ENCODE data around the gene CYS1.
A peak's percentile ranks its signal among the peaks of the same experiment; 100 is the strongest.

Gene CYS1

DNA sequence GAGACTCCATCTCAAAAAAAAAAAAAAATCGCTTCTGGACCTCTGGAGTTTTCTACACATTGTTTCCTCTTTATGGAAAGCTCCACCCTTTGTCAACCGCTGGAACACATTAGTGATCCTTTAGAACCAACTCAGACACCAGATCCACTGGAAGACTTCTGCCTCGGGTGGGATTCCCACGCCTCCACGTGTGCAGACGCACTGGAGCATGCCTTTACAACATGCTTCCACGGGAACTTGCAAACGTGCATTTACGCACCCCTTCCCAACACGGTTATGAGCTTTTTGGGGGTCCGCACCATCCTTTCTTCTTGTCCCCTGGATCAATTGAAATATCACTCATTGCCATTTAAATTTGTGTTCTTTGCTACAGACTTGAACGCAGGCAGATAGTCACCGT is 5.1 kb downstream of the CYS1 start:
- no peaks in the 10 kb centered on the region for H3K9me3 ChIP-seq (ENCODE audit: severe bottlenecking)
- TF ChIP-seq, protein P1, sequence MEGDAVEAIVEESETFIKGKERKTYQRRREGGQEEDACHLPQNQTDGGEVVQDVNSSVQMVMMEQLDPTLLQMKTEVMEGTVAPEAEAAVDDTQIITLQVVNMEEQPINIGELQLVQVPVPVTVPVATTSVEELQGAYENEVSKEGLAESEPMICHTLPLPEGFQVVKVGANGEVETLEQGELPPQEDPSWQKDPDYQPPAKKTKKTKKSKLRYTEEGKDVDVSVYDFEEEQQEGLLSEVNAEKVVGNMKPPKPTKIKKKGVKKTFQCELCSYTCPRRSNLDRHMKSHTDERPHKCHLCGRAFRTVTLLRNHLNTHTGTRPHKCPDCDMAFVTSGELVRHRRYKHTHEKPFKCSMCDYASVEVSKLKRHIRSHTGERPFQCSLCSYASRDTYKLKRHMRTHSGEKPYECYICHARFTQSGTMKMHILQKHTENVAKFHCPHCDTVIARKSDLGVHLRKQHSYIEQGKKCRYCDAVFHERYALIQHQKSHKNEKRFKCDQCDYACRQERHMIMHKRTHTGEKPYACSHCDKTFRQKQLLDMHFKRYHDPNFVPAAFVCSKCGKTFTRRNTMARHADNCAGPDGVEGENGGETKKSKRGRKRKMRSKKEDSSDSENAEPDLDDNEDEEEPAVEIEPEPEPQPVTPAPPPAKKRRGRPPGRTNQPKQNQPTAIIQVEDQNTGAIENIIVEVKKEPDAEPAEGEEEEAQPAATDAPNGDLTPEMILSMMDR (IDR thresholded peaks at IDR 0.05; ENCODE audit: low read depth, low read length): no peak
- H3K36me3 ChIP-seq: no peaks in the 10 kb centered on the region
- H3K4me3 ChIP-seq (ENCODE audit: low read depth, low read length): no peak overlapping the region
- no peak for DNase-seq
- no peak overlapping the region for H3K27ac ChIP-seq
- no peaks in the 10 kb centered on the region for H3K27me3 ChIP-seq (ENCODE audit: insufficient read depth, low read depth, severe bottlenecking)

- no peaks in the 10 kb centered on the region for H3K27me3 ChIP-seq (ENCODE audit: insufficient read depth, low read depth, severe bottlenecking)
- TF ChIP-seq, protein P1 (IDR thresholded peaks at IDR 0.05; ENCODE audit: low read depth, low read length): no peak
- no peak overlapping the region; the same call in 1 of the 2 replicates for H3K4me3 ChIP-seq (ENCODE audit: low read depth, low read length)
- H3K36me3 ChIP-seq: no peaks in the 10 kb centered on the region
- H3K9me3 ChIP-seq (ENCODE audit: severe bottlenecking): no peaks in the 10 kb centered on the region
- peak overlapping the region; percentile 41 for H3K27ac ChIP-seq
- peak; percentile 48 for DNase-seq
Measured at GRCh38 chr2:10073706-10074105, 6.5 kb downstream of the CYS1 start.

DNA sequence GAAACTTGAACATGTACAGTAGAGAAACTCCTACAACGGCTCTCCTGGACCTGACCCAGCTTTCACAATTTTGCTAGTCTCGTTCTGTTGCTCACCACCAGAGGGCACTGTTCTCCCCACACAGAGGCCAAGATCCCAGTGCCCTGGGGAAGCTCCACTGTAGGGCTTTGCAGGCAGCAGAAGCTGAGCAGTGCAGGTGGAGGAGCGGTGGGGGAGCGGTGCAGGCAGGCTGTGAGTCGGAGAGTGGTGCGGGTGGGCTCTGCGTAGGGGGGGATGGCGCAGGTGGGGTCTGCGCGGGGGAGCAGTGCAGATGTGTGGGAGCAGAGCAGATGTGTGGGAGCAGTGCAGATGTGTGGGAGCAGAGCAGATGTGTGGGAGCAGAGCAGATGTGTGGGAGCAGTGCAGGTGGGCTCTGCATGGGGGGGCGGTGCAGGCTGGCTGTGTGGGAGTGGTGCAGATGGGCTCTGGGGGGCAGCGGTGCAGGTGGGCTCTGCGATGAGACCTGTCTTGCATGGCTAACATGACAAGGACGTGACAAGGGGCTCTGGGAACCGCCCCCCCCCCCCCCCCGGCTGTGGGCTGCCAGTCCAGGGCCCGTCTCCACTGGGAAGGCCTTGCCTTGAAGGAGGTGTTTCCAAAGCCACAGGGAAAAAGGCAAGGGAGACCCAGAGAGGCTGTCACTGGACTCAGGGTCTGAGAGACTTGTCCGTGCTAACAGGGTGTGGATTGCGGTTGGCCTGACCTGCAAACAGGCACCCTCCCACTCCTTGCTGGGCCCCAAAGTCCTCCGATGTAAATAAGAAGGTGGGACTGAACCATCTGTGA is 7.3 kb downstream of the CYS1 start:
- peak; percentile 95 for DNase-seq
- Histone ChIP-seq H3K9me3 (ENCODE audit: severe bottlenecking) (peaks cover 4% of the 10 kb centered on the region), H3K36me3 (no peaks in the 10 kb centered on the region), H3K27me3 (ENCODE audit: insufficient read depth, low read depth, severe bottlenecking) (no peaks in the 10 kb centered on the region), H3K27ac (peak overlapping the region; percentile 41), H3K4me3 (ENCODE audit: low read depth, low read length) (peak overlapping the region; percentile 3; the same call in 1 of the 2 replicates)
- TF ChIP-seq, protein P1 (IDR thresholded peaks at IDR 0.05; ENCODE audit: low read depth, low read length): peak; percentile 93

DNA sequence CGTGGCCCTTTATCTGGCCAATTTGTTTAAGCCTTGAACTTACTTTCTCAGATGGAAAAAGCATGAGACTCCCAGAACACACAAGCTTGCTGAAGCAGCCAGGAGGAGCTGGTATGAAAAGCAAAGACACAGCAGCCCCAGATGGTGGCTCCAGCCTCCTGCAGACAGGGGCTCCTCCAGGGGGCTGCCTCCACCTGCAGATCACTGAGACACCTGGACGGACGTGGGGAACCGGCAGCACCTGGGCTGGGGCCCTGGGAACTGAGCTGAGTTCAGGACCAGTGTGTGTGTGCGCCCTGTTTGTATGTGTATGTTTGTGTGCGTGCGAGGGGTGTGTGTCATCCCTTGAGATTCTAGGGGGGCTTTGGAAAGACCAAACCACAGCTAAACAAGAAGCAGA is 8.6 kb downstream of the CYS1 start:
- no peak overlapping the region for H3K27ac ChIP-seq
- no peaks in the 10 kb centered on the region for H3K27me3 ChIP-seq (ENCODE audit: insufficient read depth, low read depth, severe bottlenecking)
- DNase-seq: no peak
- H3K36me3 ChIP-seq: no peaks in the 10 kb centered on the region
- peaks cover 12% of the 10 kb centered on the region for H3K9me3 ChIP-seq (ENCODE audit: severe bottlenecking)
- H3K4me3 ChIP-seq (ENCODE audit: low read depth, low read length): no peak overlapping the region
- TF ChIP-seq, protein P1 (IDR thresholded peaks at IDR 0.05; ENCODE audit: low read depth, low read length): peak; percentile 30; the same call in 1 of the 2 replicates

DNA sequence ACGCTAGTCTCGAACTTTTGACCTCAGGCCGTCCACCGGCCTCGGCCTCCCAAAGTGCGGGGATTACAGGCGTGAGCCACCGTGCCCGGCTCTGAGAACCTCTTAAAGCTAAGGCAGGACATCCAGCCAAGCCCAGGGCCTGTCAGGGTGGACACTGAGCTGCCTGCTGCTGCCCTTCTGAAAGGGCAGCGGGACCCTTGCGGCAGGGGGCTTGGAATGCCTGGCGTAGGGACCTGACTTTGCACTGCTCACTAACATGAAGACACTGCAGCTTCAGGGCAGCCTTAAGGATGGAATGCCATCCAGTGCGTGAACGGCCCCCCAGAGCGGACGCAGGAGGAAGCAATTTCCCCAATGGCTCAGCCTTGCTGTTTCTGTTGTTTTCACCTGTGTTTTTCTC is 9.0 kb downstream of the CYS1 start:
- peaks cover 12% of the 10 kb centered on the region for H3K9me3 ChIP-seq (ENCODE audit: severe bottlenecking)
- no peaks in the 10 kb centered on the region for H3K36me3 ChIP-seq
- TF ChIP-seq, protein P1 (IDR thresholded peaks at IDR 0.05; ENCODE audit: low read depth, low read length): no peak
- H3K27me3 ChIP-seq (ENCODE audit: insufficient read depth, low read depth, severe bottlenecking): no peaks in the 10 kb centered on the region
- no peak overlapping the region for H3K4me3 ChIP-seq (ENCODE audit: low read depth, low read length)
- no peak overlapping the region for H3K27ac ChIP-seq
- no peak for DNase-seq
